NCI-H1694 (cell line): Measurements from ENCODE around the gene ERLIN1.

Experiments
- DNase-seq: peaks from one replicate; lab custom pipeline; 2025; lab: John Stamatoyannopoulos, UW

The ERLIN1 gene

GRCh38 chr10:100185364-100186252 is at the start of gene ERLIN1:
ERLIN1 (minus strand) TSS chr10:100186029; CDS start chr10:100185626, 403 bp downstream.
- peak; percentile 55 for DNase-seq

- DNase-seq, result no peak
Measured at GRCh38 chr10:100232101-100232500, 46.3 kb upstream of the ERLIN1 start.

- no peak for DNase-seq
Measured at GRCh38 chr10:100229819-100230422, 44.1 kb upstream of the ERLIN1 start.

DNA sequence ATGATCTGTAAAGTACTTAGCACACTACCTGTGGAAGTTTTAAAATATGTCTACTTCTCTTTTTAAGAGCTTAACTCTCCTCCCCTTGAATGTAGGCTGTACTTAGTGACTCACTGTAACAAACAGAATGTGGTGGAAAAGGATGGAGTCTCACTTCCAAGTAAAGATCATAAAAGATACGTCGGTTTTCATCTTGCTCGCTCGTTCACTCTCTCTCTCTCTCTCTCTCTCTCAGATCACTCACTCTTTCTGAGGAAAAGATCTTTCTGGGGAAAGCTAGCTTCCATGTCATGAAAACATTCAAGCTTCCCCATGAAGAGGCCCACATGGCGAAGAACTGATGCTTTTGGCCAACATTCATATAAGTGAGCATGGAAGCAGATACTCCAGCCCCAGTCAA is 38.0 kb upstream of the ERLIN1 start:
- DNase-seq, result no peak

- DNase-seq, result no peak
Measured at GRCh38 chr10:100222529-100222928, 36.7 kb upstream of the ERLIN1 start.

- DNase-seq, result no peak
Measured at GRCh38 chr10:100216006-100216405, 30.2 kb upstream of the ERLIN1 start.

DNA sequence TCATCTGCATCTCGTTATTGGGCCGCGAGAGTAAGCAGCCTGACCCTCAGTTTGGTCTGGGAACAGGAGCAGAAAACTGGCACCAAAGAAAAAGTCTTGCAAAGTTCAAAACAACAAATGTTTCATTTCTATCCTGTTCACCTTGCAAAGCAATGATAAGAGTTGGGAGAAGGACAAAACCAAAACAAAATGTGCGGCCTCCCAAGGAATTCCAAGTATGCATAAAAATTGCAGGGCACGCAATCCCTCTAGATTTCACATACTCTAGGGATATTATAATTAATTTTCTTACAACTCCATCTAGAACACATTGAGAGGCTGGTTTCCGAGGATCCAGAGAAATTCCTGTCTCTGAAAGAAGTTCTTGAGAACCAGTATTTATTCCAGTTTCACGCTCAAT is 23.5 kb upstream of the ERLIN1 start:
- DNase-seq, result no peak

- DNase-seq, result no peak
Measured at GRCh38 chr10:100208276-100208675, 22.4 kb upstream of the ERLIN1 start.

GRCh38 chr10:100204370-100204769 is 18.5 kb upstream of the ERLIN1 start:
- no peak for DNase-seq

DNA sequence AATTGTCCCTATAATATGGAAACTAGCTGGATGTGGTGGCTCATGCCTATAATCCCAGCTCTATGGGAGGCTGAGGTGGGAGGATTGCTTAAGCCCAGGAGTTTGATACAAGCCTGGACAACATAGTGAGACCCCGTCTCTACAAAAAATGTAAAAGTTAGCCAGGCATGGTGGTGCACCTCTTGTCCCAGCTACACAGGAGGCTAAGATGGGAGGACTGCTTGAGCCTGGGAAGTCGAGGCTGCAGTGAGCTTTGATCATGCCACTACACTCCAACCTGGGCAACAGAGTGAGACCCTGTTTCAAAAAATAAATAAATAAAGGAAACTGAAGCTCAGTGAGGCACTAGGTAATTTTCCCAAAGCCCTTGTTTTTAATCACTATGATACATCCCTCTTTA is 15.7 kb upstream of the ERLIN1 start:
- no peak for DNase-seq

DNA sequence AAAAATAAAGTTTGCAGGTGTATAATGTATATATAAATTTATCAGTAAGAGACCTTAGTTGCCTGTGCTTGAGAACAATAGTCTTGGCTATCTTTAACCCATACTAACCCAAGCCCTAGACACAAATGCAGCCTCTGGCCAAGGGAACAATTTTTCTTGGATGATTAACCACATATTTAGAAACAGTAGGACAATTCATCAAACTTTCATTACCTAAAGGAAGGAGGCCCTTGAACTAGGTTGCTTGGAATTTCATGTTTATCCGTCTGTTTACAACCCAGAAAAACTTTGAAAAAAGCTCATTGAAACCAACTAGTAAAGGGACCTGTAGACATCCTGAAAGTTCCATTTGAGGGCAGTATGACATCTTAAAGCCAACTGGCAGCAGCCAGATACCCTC is 8.9 kb upstream of the ERLIN1 start:
- DNase-seq, result no peak

DNA sequence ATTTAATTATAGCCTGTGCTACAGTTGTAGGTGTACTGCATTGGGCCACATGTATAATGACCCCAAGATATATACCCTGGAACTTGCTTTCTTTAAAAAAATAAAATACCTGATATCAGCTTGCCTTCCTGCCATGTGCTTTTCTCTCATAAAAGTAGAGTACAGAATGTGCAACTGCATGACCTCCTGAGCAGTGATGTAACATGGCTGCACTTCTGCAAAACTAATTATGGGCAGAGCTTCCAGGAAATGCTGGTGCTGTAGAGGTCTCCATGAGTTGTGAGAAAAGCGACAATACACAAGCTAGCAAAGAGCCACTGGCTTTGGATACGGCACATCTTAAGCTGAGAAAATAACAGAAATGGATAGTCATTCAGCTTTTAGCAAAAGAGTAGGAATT is 6.5 kb upstream of the ERLIN1 start:
- no peak for DNase-seq

GRCh38 chr10:100186253-100187212 is 704 bp upstream of the ERLIN1 start:
- DNase-seq, result no peak

DNA sequence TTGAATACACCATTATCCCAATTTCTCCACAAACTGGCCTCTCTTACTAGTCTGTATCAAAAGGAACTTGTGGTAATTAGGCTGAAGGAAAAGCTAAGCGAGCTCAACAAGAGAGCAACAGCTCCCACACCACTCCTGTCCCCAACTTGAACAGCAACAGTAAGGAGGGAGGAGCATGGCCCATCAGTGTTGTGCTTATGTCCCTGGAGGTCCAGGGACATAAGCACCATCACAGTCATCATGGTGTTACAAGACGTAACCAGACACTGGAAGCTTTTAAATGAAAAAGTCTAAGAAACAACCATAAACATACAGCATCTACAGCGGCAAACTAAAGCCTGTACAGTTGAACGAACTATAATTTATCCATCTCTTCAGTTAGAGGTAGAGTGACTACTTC is 989 bp downstream of the ERLIN1 start:
- no peak for DNase-seq

DNA sequence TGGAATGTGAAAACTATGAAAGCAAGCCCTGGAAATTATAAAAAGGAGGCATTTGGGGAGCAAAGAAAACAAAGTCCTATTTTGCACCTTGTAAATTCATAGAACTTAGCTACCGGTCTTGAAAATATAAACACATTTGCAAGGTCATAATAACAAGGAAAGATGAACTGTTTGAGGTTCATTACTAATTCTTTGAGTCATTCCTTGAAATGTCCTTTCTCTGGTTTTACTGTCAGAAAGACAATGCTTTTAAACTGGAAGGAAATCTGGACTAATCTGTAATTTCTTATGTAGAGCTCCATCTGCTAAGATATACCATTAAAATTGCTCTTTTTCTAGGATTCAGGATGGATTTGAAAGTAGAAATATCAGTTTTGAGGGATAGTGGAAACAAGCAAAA is 1.4 kb downstream of the ERLIN1 start:
- DNase-seq, result no peak

GRCh38 chr10:100183481-100183880 is 2.3 kb downstream of the ERLIN1 start:
- DNase-seq, result no peak

- DNase-seq, result no peak
Measured at GRCh38 chr10:100182908-100183307, 2.9 kb downstream of the ERLIN1 start.

GRCh38 chr10:100182281-100182680 is 3.5 kb downstream of the ERLIN1 start:
- no peak for DNase-seq

GRCh38 chr10:100175875-100176274 is 10.0 kb downstream of the ERLIN1 start:
- DNase-seq, result no peak

GRCh38 chr10:100174699-100175677 is 10.8 kb downstream of the ERLIN1 start:
- DNase-seq, result no peak

- no peak for DNase-seq
Measured at GRCh38 chr10:100173035-100173434, 12.8 kb downstream of the ERLIN1 start.
